Fibroblast of mammary gland (primary cell): Measurements from ENCODE around the gene ADGRF3.
"Not testable (repeated sequence)": the region's sequence is repeated elsewhere in the genome, so short reads cannot be mapped to it uniquely, and the experiment has no call there.

Source experiments
- DNase-seq: peaks from one replicate; pipeline ENCODE4 v3.0.0-alpha.2; 2010; ENCODE audit warnings: low read depth
- H3K4me3 ChIP-seq: 2 replicates; pipeline ENCODE4 v1.5.1; 2011; ENCODE audit warnings: low read depth, mild to moderate bottlenecking, low read length, moderate library complexity; ENCODE audit not compliant: control insufficient read depth
- TF ChIP-seq, protein P1 (sequence below): conservative IDR thresholded peaks from 2 replicates; pipeline ENCODE4 v1.5.1; 2011; ENCODE audit warnings: low read depth, low read length, inconsistent platforms; ENCODE audit not compliant: control insufficient read depth, insufficient read depth

Gene ADGRF3

DNA sequence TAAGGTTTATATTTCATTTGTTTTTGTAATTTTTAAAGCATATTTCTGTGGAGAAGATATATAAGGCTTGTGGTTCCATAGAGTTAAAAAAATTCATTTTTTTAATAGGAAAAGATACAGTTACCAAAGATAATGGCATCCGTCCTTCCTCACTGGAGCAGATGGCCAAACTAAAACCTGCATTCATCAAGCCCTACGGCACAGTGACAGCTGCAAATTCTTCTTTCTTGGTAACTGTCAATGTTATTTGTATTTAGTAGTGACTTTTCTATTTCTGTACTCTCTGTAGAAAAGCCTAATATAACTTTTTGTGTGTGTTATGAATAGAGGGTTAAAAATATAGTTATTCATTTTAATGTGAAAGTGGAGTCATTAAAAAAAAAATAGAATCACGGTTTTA, 66.7 kb downstream of the ADGRF3 start:
- no peak for DNase-seq
- TF ChIP-seq, protein P1, sequence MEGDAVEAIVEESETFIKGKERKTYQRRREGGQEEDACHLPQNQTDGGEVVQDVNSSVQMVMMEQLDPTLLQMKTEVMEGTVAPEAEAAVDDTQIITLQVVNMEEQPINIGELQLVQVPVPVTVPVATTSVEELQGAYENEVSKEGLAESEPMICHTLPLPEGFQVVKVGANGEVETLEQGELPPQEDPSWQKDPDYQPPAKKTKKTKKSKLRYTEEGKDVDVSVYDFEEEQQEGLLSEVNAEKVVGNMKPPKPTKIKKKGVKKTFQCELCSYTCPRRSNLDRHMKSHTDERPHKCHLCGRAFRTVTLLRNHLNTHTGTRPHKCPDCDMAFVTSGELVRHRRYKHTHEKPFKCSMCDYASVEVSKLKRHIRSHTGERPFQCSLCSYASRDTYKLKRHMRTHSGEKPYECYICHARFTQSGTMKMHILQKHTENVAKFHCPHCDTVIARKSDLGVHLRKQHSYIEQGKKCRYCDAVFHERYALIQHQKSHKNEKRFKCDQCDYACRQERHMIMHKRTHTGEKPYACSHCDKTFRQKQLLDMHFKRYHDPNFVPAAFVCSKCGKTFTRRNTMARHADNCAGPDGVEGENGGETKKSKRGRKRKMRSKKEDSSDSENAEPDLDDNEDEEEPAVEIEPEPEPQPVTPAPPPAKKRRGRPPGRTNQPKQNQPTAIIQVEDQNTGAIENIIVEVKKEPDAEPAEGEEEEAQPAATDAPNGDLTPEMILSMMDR: no peak
- no peak overlapping the region for H3K4me3 ChIP-seq

DNA sequence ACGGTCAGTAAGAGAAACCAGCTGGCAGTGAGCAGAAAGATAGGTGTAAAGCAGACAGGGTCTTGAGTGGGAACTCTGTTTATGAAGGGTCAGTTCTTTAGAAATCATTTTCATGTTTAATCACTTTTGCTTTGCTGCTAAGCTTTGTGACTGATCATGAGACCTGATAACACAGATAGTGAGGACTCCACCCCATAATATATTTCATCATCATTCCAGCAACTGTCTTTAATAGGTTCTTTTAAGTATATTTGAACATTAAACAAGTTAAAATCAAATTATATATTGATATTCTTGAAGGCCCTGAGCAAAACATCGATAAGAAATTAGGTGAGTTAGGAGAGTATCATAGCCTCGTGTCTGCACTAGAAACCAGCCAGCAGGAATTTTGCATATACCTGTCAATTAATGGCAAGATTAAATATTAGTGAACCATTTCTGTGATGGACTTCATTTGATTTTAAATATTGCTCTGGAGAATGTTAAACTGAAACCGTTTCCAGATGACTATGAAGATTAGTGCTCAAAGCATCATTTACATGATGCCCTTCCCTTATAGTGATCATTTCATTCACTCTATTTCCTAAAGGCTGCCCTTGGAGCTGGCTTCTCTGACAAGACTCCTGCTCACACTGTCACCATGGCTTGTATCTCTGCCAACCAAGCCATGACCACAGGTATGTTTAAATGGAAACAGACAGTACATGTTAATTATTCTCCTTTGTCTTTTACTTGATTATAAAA, 69.9 kb downstream of the ADGRF3 start:
- TF ChIP-seq, protein P1: no peak
- no peak overlapping the region for H3K4me3 ChIP-seq
- DNase-seq: no peak

DNA sequence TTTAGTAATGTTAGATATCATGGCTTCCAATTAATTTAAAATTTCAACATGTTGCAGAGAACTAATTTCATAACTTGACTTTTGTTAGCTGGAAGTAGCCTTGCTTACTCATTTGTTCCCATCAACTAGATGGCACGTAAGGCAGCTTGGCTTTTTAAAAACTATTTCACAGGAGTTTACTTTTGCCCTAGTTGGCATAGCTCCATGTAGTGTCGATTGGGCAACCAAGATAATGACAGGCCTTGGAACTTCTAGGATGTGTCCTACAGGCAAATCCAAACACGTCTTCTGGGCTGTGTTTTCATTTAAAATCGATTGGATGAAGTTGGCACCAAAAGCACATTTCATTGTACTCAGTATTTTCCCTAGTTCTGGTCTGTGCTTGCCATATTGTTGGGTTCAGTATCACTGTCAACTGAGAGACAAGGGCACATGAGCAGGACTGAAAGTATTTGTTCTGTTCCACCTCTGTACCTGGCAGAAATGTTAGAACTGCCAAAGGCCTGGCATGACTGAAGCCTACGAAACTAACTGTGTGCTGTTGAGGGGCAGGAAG, 72.5 kb downstream of the ADGRF3 start:
- peak; percentile 97 for DNase-seq
- H3K4me3 ChIP-seq: no peak overlapping the region
- TF ChIP-seq, protein P1: no peak

DNA sequence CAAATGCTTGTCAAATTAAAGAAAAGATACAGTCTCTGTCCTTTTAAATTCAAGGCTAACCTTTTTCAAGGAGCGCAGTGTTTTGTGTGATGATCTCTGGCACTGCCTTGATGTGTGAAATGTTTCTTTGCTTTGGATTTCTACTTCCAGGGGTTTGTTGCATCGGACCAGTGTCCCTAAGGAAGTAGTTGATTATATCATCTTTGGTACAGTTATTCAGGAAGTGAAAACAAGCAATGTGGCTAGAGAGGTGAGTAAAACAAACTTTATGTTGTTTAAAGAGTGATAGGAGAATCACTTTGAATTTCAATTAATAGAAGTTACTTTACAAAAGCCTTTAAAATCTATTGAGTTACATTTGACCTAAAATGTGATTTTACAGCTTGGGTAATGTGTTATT, 73.1 kb downstream of the ADGRF3 start:
- H3K4me3 ChIP-seq: no peak overlapping the region
- TF ChIP-seq, protein P1: no peak
- peak; percentile 4 for DNase-seq

DNA sequence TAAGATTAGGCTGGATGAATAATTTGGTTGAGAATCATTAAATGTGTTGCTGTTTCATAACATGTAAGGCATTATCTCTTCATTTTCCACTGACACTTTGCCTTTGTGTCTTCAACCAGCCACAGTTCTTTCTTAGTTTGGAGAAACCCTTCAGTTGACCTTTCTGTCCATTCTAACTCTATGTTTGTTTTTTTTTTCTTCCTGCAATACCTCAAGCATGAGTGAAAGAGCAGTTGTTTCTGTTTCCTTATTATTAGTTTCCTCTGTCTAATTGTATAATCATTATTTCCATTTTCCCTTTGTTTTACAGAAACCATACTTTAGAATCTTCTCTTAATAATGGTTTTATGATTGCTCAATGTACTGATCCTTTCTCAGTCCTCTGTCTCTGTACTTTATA, 76.2 kb downstream of the ADGRF3 start:
- TF ChIP-seq, protein P1: no peak
- no peak for DNase-seq
- no peak overlapping the region for H3K4me3 ChIP-seq

- DNase-seq: peak; percentile 66
Measured at GRCh38 chr2:26269571-26270158, 76.9 kb downstream of the ADGRF3 start.

GRCh38 chr2:26268670-26269385, 77.8 kb downstream of the ADGRF3 start:
- H3K4me3 ChIP-seq, DNase-seq: not testable (repeated sequence)

More at GRCh38 chr2:26269571-26270158, 76.9 kb downstream of the ADGRF3 start:
- no peak overlapping the region for H3K4me3 ChIP-seq
- TF ChIP-seq, protein P1: no peak
